AG04450 (cell line): ENCODE results near the gene C3orf20. TPM values are rescaled to one million over a fixed set of nuclear protein-coding genes. Genes with fewer than 3 reads are reported as not detected.

Source experiments
- CTCF ChIA-PET: fragments of 300-600, 350-600 bp; formaldehyde crosslinking; extraction: SDS; loops from one replicate; lab custom pipeline; 2022; ENCODE audit warnings: antibody characterized with exemption, inconsistent platforms; lab: Charles Lee
- POLR2A ChIA-PET: fragments of 350-600 bp; formaldehyde crosslinking; extraction: SDS; loops from one replicate; lab custom pipeline; 2021; ENCODE audit warnings: antibody characterized with exemption, inconsistent platforms; lab: Yijun Ruan, JAX
- DNase-seq: peaks from one replicate; pipeline ENCODE4 v3.0.0-alpha.2; 2011; ENCODE audit warnings: low read depth, low spot score
- H3K27ac ChIP-seq: one replicate; pipeline ENCODE4 v1.5.1; 2012; ENCODE audit warnings: low read depth, low read length, control low read depth
- H3K27me3 ChIP-seq: one replicate; pipeline ENCODE4 v1.6.0; 2012; ENCODE audit warnings: low read length; ENCODE audit not compliant: control insufficient read depth, insufficient read depth
- H3K4me3 ChIP-seq: 2 replicates; pipeline ENCODE4 v1.5.1; 2011; ENCODE audit warnings: mild to moderate bottlenecking, low read depth, low read length, control low read depth
- H3K9me3 ChIP-seq: 2 replicates; pipeline ENCODE4 v1.5.1; 2012; ENCODE audit warnings: low read length; ENCODE audit not compliant: control insufficient read depth, insufficient read depth
- polyA plus RNA-seq: library from polyadenylated mRNA; depleted of rRNA; stranded (reverse); fragments of >200 nt; gene quantifications from 2 replicates; pipeline ENCODE4 v1.2.3, GENCODE V29; 2011
- TF ChIP-seq, protein P1 (sequence below): IDR thresholded peaks from 2 replicates; pipeline ENCODE4 v1.5.1; 2011; ENCODE audit warnings: low read depth, low read length, control low read depth, inconsistent platforms

Gene C3orf20
- polyA plus RNA-seq, 1 experiment: not detected

- TF ChIP-seq, protein P1, sequence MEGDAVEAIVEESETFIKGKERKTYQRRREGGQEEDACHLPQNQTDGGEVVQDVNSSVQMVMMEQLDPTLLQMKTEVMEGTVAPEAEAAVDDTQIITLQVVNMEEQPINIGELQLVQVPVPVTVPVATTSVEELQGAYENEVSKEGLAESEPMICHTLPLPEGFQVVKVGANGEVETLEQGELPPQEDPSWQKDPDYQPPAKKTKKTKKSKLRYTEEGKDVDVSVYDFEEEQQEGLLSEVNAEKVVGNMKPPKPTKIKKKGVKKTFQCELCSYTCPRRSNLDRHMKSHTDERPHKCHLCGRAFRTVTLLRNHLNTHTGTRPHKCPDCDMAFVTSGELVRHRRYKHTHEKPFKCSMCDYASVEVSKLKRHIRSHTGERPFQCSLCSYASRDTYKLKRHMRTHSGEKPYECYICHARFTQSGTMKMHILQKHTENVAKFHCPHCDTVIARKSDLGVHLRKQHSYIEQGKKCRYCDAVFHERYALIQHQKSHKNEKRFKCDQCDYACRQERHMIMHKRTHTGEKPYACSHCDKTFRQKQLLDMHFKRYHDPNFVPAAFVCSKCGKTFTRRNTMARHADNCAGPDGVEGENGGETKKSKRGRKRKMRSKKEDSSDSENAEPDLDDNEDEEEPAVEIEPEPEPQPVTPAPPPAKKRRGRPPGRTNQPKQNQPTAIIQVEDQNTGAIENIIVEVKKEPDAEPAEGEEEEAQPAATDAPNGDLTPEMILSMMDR: no peak
- ChIA-PET POLR2A (no interaction called here), CTCF (no interaction called here)
- Histone ChIP-seq H3K27me3 (peaks cover 11% of the 10 kb centered on the region), H3K4me3 (no peak overlapping the region), H3K27ac (no peak overlapping the region), H3K9me3 (no peaks in the 10 kb centered on the region)
- DNase-seq: no peak
Observed at GRCh38 chr3:14803101-14803980, 128.4 kb downstream of the C3orf20 start.

GRCh38 chr3:14803981-14804834, 129.3 kb downstream of the C3orf20 start:
- DNase-seq: no peak
- CTCF ChIA-PET: no interaction called here
- H3K27ac ChIP-seq: no peak overlapping the region
- no peaks in the 10 kb centered on the region for H3K9me3 ChIP-seq
- TF ChIP-seq, protein P1: no peak
- POLR2A ChIA-PET: no interaction called here
- no peak overlapping the region for H3K4me3 ChIP-seq
- H3K27me3 ChIP-seq: peaks cover 11% of the 10 kb centered on the region

DNA sequence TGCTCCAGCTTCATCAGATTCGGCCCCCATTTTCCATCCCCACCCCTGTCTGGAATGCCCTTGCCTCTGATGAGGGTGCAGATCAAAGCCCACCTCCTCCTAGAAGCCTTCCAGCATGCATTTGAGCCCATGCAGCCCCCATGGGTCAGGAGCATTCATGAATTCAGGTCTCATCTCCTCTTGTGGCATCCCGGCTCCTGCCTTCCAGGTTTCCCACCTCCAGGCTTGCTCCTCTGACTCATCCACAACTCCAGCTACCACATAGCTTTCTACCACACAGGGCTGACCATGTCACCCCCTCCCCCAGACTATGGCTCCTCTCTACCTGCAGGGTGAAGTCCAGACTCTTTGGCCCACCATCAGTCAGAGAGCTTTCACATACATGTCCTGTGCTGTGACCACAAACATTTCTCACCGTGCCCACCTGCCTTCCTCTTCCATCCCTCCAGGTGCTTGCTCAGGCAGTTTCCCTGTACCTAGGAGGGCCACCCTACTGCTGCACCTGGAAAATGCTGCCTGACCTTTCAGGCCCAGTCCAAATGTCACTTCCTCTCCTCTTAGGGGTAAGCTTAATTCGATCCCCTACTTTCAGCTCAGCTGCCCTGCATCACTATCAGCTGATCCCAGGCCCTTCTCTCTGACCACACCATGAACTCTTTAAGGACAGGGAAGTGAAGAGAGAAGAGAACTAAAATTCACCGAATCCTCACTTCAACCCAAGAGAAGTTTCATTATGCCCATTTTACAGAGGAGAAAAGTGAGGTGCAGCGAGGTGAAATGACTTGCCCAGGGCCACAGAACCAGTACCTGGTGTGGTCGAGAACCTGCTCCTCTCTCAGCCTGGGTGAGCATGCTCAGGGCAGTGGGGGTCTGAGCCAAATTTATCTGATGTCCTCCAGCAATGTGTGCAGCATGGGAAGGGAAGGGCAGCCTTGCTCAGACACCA, 130.2 kb downstream of the C3orf20 start:
- no peak overlapping the region for H3K27ac ChIP-seq
- H3K27me3 ChIP-seq: peaks cover 14% of the 10 kb centered on the region
- POLR2A ChIA-PET: no interaction called here
- H3K4me3 ChIP-seq: no peak overlapping the region
- TF ChIP-seq, protein P1: no peak
- no peak for DNase-seq
- CTCF ChIA-PET: no interaction called here
- H3K9me3 ChIP-seq: no peaks in the 10 kb centered on the region

- ChIA-PET POLR2A (no interaction called here), CTCF (interaction anchor here (1.2 kb wide), 1 partner anchor 1158 kb away, joined by 3 read pairs; no protein-coding TSS in a partner anchor)
- TF ChIP-seq, protein P1: no peak
- no peak for DNase-seq
- Histone ChIP-seq H3K4me3 (no peak overlapping the region), H3K27ac (no peak overlapping the region), H3K27me3 (peaks cover 18% of the 10 kb centered on the region), H3K9me3 (no peaks in the 10 kb centered on the region)
Observed at GRCh38 chr3:14805961-14806537, 131.1 kb downstream of the C3orf20 start.
